OCI-LY3 (cell line): Measurements from ENCODE around the gene CELF4.

Experiments used
- H2AFZ ChIP-seq: fragments of 200-600, 300-600 bp; shearing (Covaris generic); 2 replicates; pipeline ENCODE4 v1.6.0; 2014; ENCODE audit warnings: antibody characterized with exemption, low read depth, low read length
- H3K27ac ChIP-seq: fragments of 200-600, 300-600 bp; sonication (generic); 2 replicates; pipeline ENCODE4 v1.5.1; 2014; ENCODE audit warnings: mild to moderate bottlenecking, low read length, moderate library complexity, mixed read lengths
- H3K27me3 ChIP-seq: fragments of 200-600, 300-600 bp; sonication (generic); 2 replicates; pipeline ENCODE4 v1.6.1; 2014; ENCODE audit warnings: low read depth, low read length, mixed read lengths
- H3K36me3 ChIP-seq: fragments of 200-600, 300-600 bp; sonication (generic); replicated peaks from 2 replicates; pipeline ENCODE3; 2014; ENCODE audit warnings: low read depth, low read length, mixed read lengths
- H3K4me1 ChIP-seq: fragments of 300-600, 200-600 bp; sonication (generic); 2 replicates; pipeline ENCODE4 v1.6.1; 2014; ENCODE audit warnings: low read length, mixed read lengths
- H3K4me2 ChIP-seq: fragments of 200-600, 300-600 bp; sonication (generic); 2 replicates; pipeline ENCODE4 v1.6.1; 2014; ENCODE audit warnings: low read length, mixed read lengths
- H3K4me3 ChIP-seq: fragments of 300-600, 200-600 bp; sonication (generic); 2 replicates; pipeline ENCODE4 v1.5.1; 2014; ENCODE audit warnings: antibody characterized with exemption, mild to moderate bottlenecking, low read length, moderate library complexity
- H3K79me2 ChIP-seq: fragments of 300-600, 200-600 bp; shearing (Covaris generic); 2 replicates; pipeline ENCODE4 v1.6.1; 2014; ENCODE audit warnings: mild to moderate bottlenecking, low read length, mixed read lengths
- H3K9ac ChIP-seq: fragments of 300-600, 200-600 bp; shearing (Covaris generic); 2 replicates; pipeline ENCODE4 v1.6.0; 2014; ENCODE audit warnings: mild to moderate bottlenecking, low read length, moderate library complexity
- H3K9me3 ChIP-seq: fragments of 200-600, 300-600 bp; shearing (Covaris generic); 2 replicates; pipeline ENCODE4 v1.6.1; 2014; ENCODE audit warnings: low read length, mixed read lengths; ENCODE audit not compliant: insufficient read depth
- H4K20me1 ChIP-seq: fragments of 200-600, 300-600 bp; sonication (generic); 2 replicates; pipeline ENCODE4 v1.6.1; 2016; ENCODE audit warnings: low read length, mixed read lengths; ENCODE audit not compliant: insufficient read depth
- CTCF ChIP-seq: fragments of 200-600, 300-600 bp; sonication (generic); IDR thresholded peaks from 2 replicates; pipeline ENCODE4 v1.5.1; 2014; ENCODE audit warnings: antibody characterized with exemption, low read length, low read depth
- EZH2phosphoT487 ChIP-seq: fragments of 200-600 bp; shearing (Covaris generic); IDR thresholded peaks from 2 replicates; pipeline ENCODE4 v1.6.1; 2018; ENCODE audit warnings: antibody characterized with exemption, mixed run types, low read depth

The CELF4 gene

GRCh38 chr18:37608876-37609275, 43.3 kb upstream of the CELF4 start:
- Histone ChIP-seq H3K9ac (no peak overlapping the region), H3K27ac (no peak overlapping the region), H3K36me3 (no peaks in the 10 kb centered on the region), H3K9me3 (no peaks in the 10 kb centered on the region), H4K20me1 (no peaks in the 10 kb centered on the region), H3K4me3 (no peak overlapping the region), H2AFZ (no peak overlapping the region), H3K79me2 (no peaks in the 10 kb centered on the region), H3K4me1 (no peaks in the 10 kb centered on the region), H3K4me2 (no peak overlapping the region), H3K27me3 (no peaks in the 10 kb centered on the region)
- TF ChIP-seq EZH2phosphoT487 = no peak
- no peak for TF ChIP-seq CTCF

GRCh38 chr18:37607281-37607680, 41.7 kb upstream of the CELF4 start:
- H3K4me2 ChIP-seq = no peak overlapping the region
- H3K4me3 ChIP-seq = no peak overlapping the region
- H2AFZ ChIP-seq = no peak overlapping the region
- H3K9ac ChIP-seq = no peak overlapping the region
- no peak overlapping the region for H3K27ac ChIP-seq
- H3K27me3 ChIP-seq = no peaks in the 10 kb centered on the region
- TF ChIP-seq CTCF = no peak
- TF ChIP-seq EZH2phosphoT487 = no peak
- H3K79me2 ChIP-seq = no peaks in the 10 kb centered on the region
- H3K36me3 ChIP-seq = no peaks in the 10 kb centered on the region
- no peaks in the 10 kb centered on the region for H4K20me1 ChIP-seq
- no peaks in the 10 kb centered on the region for H3K9me3 ChIP-seq
- no peaks in the 10 kb centered on the region for H3K4me1 ChIP-seq

GRCh38 chr18:37604032-37604431, 38.4 kb upstream of the CELF4 start:
- no peak overlapping the region for H3K9ac ChIP-seq
- H3K4me1 ChIP-seq = 0 out of 2 replicates have a peak, but pooled peaks cover 1% of the 10 kb centered on the region
- no peak overlapping the region for H3K4me2 ChIP-seq
- H3K27me3 ChIP-seq = no peaks in the 10 kb centered on the region
- H3K4me3 ChIP-seq = no peak overlapping the region
- H4K20me1 ChIP-seq = no peaks in the 10 kb centered on the region
- no peak overlapping the region for H2AFZ ChIP-seq
- TF ChIP-seq EZH2phosphoT487 = no peak
- H3K36me3 ChIP-seq = no peaks in the 10 kb centered on the region
- no peak overlapping the region for H3K27ac ChIP-seq
- no peaks in the 10 kb centered on the region for H3K79me2 ChIP-seq
- no peaks in the 10 kb centered on the region for H3K9me3 ChIP-seq

- TF ChIP-seq CTCF (no peak), EZH2phosphoT487 (no peak)
- H3K9me3 ChIP-seq = no peaks in the 10 kb centered on the region
- no peak overlapping the region for H3K9ac ChIP-seq
- H3K79me2 ChIP-seq = no peaks in the 10 kb centered on the region
- H3K36me3 ChIP-seq = no peaks in the 10 kb centered on the region
- no peak overlapping the region for H3K4me2 ChIP-seq
- peaks cover 8% of the 10 kb centered on the region; the same call in 1 of the 2 replicates for H3K4me1 ChIP-seq
- no peaks in the 10 kb centered on the region for H4K20me1 ChIP-seq
- no peaks in the 10 kb centered on the region for H3K27me3 ChIP-seq
- H3K27ac ChIP-seq = no peak overlapping the region
- no peak overlapping the region; the same call in 1 of the 2 replicates for H2AFZ ChIP-seq
- H3K4me3 ChIP-seq = no peak overlapping the region
These were observed 33.6 kb upstream of the CELF4 start for GRCh38 chr18:37598966-37599896.
